ENCODE measurements around the gene ARL15.

DNA sequence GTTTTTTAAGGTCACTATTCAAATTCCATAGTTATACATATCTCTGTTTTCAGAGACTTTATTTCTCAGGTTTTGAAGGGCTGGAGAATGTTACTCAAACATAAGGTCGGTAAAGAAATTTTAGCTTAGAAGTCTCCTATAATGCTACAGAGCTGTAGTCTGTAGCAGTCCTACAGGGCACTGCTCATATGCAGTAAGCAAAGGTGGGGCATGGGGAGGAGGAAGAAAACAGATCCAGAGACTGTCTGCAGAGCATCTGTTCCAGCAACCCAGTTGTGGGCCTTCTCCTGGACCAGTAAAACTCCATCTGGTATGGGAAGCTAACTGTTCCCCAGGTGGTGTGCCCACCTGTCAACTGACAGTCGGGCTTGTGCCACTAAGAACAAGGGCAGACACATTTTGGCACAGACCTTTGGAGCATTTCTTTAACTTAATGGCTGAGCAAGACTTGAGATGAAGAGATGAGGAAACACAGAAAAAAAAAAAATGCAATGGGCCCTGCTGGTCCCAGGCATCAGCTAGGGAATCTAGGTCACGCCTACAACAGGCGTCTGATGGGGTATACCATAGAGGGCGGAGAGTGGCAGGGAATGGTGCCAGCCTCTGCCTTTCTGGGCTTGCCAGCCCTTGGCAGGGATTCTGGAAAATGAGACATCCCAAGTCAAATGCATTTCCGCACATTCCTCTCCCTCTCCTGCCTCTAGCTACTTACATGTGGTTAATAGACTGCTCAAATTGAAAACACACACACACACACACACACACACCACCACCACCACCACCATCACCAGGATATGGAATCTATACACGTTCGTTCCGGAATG is 218.9 kb downstream of the ARL15 start:
- TF ChIP-seq, protein P1, sequence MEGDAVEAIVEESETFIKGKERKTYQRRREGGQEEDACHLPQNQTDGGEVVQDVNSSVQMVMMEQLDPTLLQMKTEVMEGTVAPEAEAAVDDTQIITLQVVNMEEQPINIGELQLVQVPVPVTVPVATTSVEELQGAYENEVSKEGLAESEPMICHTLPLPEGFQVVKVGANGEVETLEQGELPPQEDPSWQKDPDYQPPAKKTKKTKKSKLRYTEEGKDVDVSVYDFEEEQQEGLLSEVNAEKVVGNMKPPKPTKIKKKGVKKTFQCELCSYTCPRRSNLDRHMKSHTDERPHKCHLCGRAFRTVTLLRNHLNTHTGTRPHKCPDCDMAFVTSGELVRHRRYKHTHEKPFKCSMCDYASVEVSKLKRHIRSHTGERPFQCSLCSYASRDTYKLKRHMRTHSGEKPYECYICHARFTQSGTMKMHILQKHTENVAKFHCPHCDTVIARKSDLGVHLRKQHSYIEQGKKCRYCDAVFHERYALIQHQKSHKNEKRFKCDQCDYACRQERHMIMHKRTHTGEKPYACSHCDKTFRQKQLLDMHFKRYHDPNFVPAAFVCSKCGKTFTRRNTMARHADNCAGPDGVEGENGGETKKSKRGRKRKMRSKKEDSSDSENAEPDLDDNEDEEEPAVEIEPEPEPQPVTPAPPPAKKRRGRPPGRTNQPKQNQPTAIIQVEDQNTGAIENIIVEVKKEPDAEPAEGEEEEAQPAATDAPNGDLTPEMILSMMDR (conservative IDR thresholded peaks at IDR 0.05; ENCODE audit: low read length) = no peak
- no peak for TF ChIP-seq EZH2phosphoT487 (IDR thresholded peaks at IDR 0.05; ENCODE audit: borderline replicate concordance)

All from Loucy (cell line).